ENCODE measurements around the gene MGAT4C.

GRCh38 chr12:86254399-86255107 lies 1.6 kb downstream of the MGAT4C start:
- TF ChIP-seq CTCF (conservative IDR thresholded peaks at IDR 0.05), result no peak
- no peak for TF ChIP-seq ZFX (IDR thresholded peaks at IDR 0.05)
